Lung (tissue), 12 donors: ENCODE measurements around the gene BCL2L12. TPM values are rescaled to one million over a fixed set of nuclear protein-coding genes. Genes with fewer than 3 reads are reported as not detected.

Experiments
- ATAC-seq: fragments of 200-7000 bp; cut with Tn5 transposase; one replicate; pipeline ENCODE4 v1.9.1; 2020; ENCODE audit warnings: moderate number of reproducible peaks; ENCODE audit not compliant: insufficient read depth, low FRiP score
- DNase-seq, 3 donors: peaks; one replicate each; pipeline ENCODE4 v3.0.0-alpha.2; 2013 to 2017
- H3K27ac ChIP-seq, 2 donors: one replicate each; pipeline ENCODE4 v1.5.1; 2013; ENCODE audit warnings: mild to moderate bottlenecking in 2 of 2, moderate library complexity in 2 of 2, control low read depth in 1 of 2, inconsistent platforms in 1 of 2, low read depth in 1 of 2, low read length in 1 of 2
- H3K27me3 ChIP-seq, 3 donors: one replicate each; pipeline ENCODE4 v1.5.1; 2013; ENCODE audit warnings: low read length in 2 of 3; ENCODE audit not compliant: control insufficient read depth in 3 of 3, insufficient read depth in 3 of 3
- H3K36me3 ChIP-seq, 4 donors: one replicate each; pipeline ENCODE4 v1.5.1; 2013; ENCODE audit warnings: low read length in 4 of 4, mild to moderate bottlenecking in 1 of 4, moderate library complexity in 1 of 4; ENCODE audit not compliant: control insufficient read depth in 4 of 4, insufficient read depth in 4 of 4
- H3K4me1 ChIP-seq, 5 donors: one replicate each; pipeline ENCODE4 v1.5.1; 2013; ENCODE audit warnings: low read length in 5 of 5, mild to moderate bottlenecking in 2 of 5, moderate library complexity in 1 of 5; ENCODE audit not compliant: control insufficient read depth in 5 of 5, insufficient read depth in 5 of 5
- H3K4me3 ChIP-seq: one replicate; pipeline ENCODE4 v1.5.1; 2013; ENCODE audit warnings: mild to moderate bottlenecking, control low read depth, moderate library complexity
- H3K9ac ChIP-seq, 2 donors: one replicate each; pipeline ENCODE4 v1.5.1; 2013; ENCODE audit warnings: low read length in 2 of 2, control low read depth in 1 of 2; ENCODE audit not compliant: insufficient read depth in 1 of 2
- H3K9me3 ChIP-seq, 4 donors: one replicate each; pipeline ENCODE4 v1.5.1; 2013; ENCODE audit warnings: low read length in 3 of 4, mild to moderate bottlenecking in 1 of 4, moderate library complexity in 1 of 4; ENCODE audit not compliant: control insufficient read depth in 4 of 4, insufficient read depth in 3 of 4
- CTCF ChIP-seq: IDR thresholded peaks from 2 replicates; pipeline ENCODE4 v1.5.1; 2012; ENCODE audit warnings: mild to moderate bottlenecking; ENCODE audit errors: control extremely low read depth, extremely low read depth
- WGBS, 2 donors: extraction: QIAGEN DNeasy Blood & Tissue Kit; methylation state at CpG; one replicate each; pipeline ENCODE4 v1.1.7; 2013; 5-methylcytosine and 5-hydroxymethylcytosine counted together
- polyA plus RNA-seq, 2 donors: library from polyadenylated mRNA; stranded (reverse); fragments of 200-250 nt; gene quantifications; one replicate each; pipeline ENCODE4 v1.2.1, GENCODE V29; 2013
- total RNA-seq, 2 donors: library from RNA; depleted of rRNA in 1 of 2; stranded (reverse); fragments of >200 nt in 1 of 2; gene quantifications; one replicate each; pipeline ENCODE4 v1.2.1, GENCODE V29; 2014 to 2021
- donor health status: control.
- donor health status: control.
- donor health status: Bipolar disorder and iron deficiency.
- donor health status: healthy.
- donor health status: DM: yes; HTN: yes; CAD: no.

Gene BCL2L12
- total and polyA plus RNA-seq, 4 donors = 3.5 to 26.1 (median 20.9) TPM

DNA sequence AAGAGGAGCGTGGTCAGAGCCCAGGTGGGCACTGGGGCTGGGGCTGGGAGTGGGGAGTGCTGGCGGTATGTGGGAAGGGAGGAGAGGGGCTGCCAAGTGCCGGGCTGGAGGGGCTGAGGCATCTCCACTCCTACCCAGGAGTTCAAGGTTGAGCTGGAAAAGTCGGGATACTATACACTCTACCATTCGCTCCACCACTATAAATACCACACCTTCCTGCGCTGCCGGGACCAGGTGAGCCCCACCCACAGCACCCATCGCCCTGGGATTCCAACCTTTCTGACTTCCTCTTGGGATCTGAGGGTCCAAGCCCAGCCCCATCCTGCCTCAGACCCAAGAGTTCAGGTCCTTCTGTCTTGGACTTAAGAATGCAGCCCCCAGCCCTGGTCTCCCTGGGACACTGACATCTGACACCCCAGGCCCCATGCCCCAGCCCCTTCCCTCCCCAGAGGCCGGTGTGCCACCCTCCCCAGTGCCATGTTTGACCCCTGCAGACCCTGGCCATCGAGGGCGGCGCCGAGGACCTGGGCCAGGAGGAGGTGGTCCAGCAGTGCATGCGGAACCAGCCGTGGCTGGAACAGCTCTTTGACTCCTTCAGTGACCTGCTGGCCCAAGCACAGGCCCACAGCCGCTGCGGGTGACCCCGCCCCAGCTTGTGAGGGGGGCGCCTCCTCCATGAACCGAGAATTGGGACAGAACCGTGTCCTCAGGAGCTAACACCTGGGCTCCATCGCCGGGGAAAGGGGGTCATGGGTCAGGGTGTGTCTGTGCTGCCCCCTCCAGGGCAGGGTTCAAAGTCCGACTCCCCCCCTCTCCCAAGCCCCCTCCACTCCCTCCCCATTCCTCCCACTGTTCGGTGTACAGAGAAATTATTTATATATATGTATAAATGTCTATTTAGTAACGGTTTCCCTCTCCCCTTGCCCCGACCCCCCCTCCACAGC, 40.5 kb upstream of the BCL2L12 start:
- Histone ChIP-seq H3K27me3 (no peaks in the 10 kb centered on the region), H3K9me3 (no peaks in the 10 kb centered on the region), H3K36me3 (peaks cover 8 to 33% (median 16%) of the 10 kb centered on the region in 4 donors), H3K4me1 (peaks cover 0 to 4% (median 0%) of the 10 kb centered on the region in 5 donors), H3K9ac (no peak overlapping the region), H3K27ac (no peak overlapping the region), H3K4me3 (no peak overlapping the region)
- ATAC-seq = no peak
- 84 to 85% methylated on average over 27 of the region's 27 CpGs for WGBS, 2 donors
- no peak for TF ChIP-seq CTCF
- no peak for DNase-seq

DNA sequence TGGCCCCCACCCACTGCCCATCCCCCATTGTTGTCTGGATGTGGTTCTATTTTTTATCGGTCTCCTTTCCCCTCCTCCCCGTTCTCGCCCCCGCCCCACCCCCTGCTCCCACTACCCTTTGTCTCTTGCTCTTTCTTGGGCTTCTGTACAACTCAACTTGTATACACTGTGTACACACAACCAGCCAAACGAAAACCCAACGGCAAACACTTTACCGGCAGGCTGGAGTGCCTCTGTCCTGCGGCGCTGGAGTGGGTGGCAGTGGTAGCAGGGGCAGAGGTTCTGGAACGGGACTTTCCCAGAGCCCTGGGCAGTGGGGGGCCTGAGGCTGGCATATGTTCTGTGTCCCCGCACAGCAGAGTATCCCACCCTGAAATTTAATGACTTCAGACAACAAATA, 39.5 kb upstream of the BCL2L12 start:
- no peak for ATAC-seq
- H3K27ac ChIP-seq = no peak overlapping the region
- DNase-seq = peak; percentile 40 to 63 (median 57)

DNA sequence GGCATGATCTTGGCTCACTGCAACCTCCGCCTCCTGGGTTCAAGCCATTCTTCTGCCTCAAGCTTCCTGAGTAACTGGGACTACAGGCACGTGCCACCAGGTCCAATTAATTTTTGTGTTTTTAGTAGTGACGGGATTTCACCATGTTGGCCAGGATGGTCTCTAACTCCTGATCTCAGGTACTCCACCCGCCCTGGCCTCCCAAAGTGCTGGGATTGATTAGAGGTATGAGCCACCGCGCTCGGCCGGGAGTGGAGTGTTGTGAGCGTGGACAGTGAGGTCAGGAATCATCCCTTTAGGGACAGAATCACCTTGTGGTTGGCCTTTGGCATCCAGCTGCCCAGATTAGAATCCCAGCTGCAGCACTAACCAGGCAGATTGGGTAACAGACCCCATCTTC, 36.1 kb upstream of the BCL2L12 start:
- Histone ChIP-seq H3K4me3 (no peak overlapping the region), H3K4me1 (peaks cover 0 to 14% (median 5%) of the 10 kb centered on the region in 5 donors), H3K9me3 (no peaks in the 10 kb centered on the region), H3K9ac (no peak overlapping the region), H3K27me3 (no peaks in the 10 kb centered on the region), H3K27ac (no peak overlapping the region), H3K36me3 (peaks cover 0 to 18% (median 11%) of the 10 kb centered on the region in 4 donors)
- no peak for ATAC-seq
- DNase-seq = no peak
- WGBS, 2 donors = 90 to 96% methylated on average over 9 of the region's 9 CpGs
- TF ChIP-seq CTCF = no peak

More for the DNA sequence above, 39.5 kb upstream of the BCL2L12 start:
- TF ChIP-seq CTCF = no peak
- 70 to 83% methylated on average over 11 of the region's 11 CpGs for WGBS, 2 donors
- no peak overlapping the region for H3K9ac ChIP-seq
- no peak overlapping the region for H3K4me3 ChIP-seq
- no peaks in the 10 kb centered on the region for H3K9me3 ChIP-seq
- H3K36me3 ChIP-seq = peaks cover 6 to 27% (median 15%) of the 10 kb centered on the region in 4 donors
- H3K4me1 ChIP-seq = peaks cover 0 to 6% (median 4%) of the 10 kb centered on the region in 5 donors
- H3K27me3 ChIP-seq = no peaks in the 10 kb centered on the region
